Esophagus squamous epithelium (tissue), 5 donors: ENCODE results near the gene SLBP. TPM values are rescaled to one million over a fixed set of nuclear protein-coding genes. Genes with fewer than 3 reads are reported as not detected.

Experiments used
- DNase-seq: peaks from one replicate; lab custom pipeline; 2025; lab: John Stamatoyannopoulos, UW
- H3K27ac ChIP-seq, 4 donors: fragments of 200-600 bp; sonication (generic); one replicate each; pipeline ENCODE4 v1.5.1; 2016 to 2019; ENCODE audit warnings: mild to moderate bottlenecking in 1 of 4
- H3K27me3 ChIP-seq, 4 donors: fragments of 200-600 bp; sonication (generic); 1 replicate in 3 of 4; 2 replicates in 1 of 4; pipeline versions ENCODE4 v1.5.1 to v1.6.0; 2017 to 2021; ENCODE audit warnings: antibody characterized with exemption in 1 of 4
- H3K36me3 ChIP-seq, 3 donors: fragments of 200-600 bp; sonication (generic); one replicate each; pipeline ENCODE4 v1.5.1; 2016 to 2019
- H3K4me1 ChIP-seq, 3 donors: fragments of 200-600 bp; sonication (generic); one replicate each; pipeline ENCODE4 v1.5.1; 2017 to 2019
- H3K4me3 ChIP-seq, 4 donors: fragments of 200-600 bp; sonication (generic); 1 replicate in 3 of 4; 2 replicates in 1 of 4; pipeline ENCODE4 v1.5.1; 2016 to 2019; ENCODE audit warnings: mild to moderate bottlenecking in 2 of 4, moderate library complexity in 1 of 4
- H3K9me3 ChIP-seq, 3 donors: fragments of 200-600 bp; sonication (generic); one replicate each; pipeline ENCODE4 v1.5.1; 2016 to 2019
- CTCF ChIP-seq, 6 experiments: fragments of 450-650 bp in 4 of 6; fragments of 200-600 bp in 2 of 6; sonication (generic) in 2 of 6; IDR thresholded peaks; one replicate each; pipeline ENCODE4 v1.5.1; 2016 to 2019; ENCODE audit warnings: antibody characterized with exemption in 6 of 6, mild to moderate bottlenecking in 4 of 6, moderate library complexity in 4 of 6
- POLR2A ChIP-seq, 4 donors: fragments of 450-650 bp; IDR thresholded peaks; one replicate each; pipeline ENCODE4 v1.6.1; 2017; ENCODE audit warnings: antibody characterized with exemption in 4 of 4, mild to moderate bottlenecking in 4 of 4, moderate library complexity in 3 of 4
- WGBS, 2 donors: methylation state at CpG; one replicate each; pipeline ENCODE4 v1.1.5; 2018; 5-methylcytosine and 5-hydroxymethylcytosine counted together
- intact Hi-C: fragments of 100-400 bp; cut with DNase I; formaldehyde crosslinking; loops from one replicate; pipeline ENCODE4 v1.15.0; 2022
- total RNA-seq, 4 donors: library from RNA; depleted of rRNA; stranded (reverse); fragments of >200 nt; gene quantifications; one replicate each; pipeline ENCODE4 v1.1.0, GENCODE V29; 2016
- donor health status: DM: yes; HTN: yes; CAD: no.

Gene SLBP
- total RNA-seq, 4 donors from 2014 or later: 32.4 to 60.1 (median 48.6) TPM

DNA sequence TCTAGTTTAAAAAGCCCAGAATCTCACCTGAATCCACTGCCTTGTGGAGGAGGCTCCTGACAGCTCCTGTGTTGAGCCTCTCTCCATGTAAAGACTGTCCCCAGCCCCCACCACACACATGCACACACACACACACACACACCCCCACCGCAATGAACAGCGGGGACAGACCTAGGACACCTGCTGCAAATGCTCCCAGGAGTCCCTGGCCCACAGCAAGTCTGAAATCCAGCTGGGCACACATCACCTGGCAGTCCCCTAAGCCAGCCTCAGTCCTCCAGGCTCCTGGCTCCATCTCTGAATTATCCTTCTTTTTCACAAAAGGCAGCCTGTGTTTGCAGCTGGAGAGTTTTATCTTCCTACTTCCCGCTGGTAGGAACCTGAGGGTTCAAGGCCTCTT lies 21.4 kb downstream of the SLBP start:
- Histone ChIP-seq H3K27ac (no peak overlapping the region), H3K4me3 (no peak overlapping the region), H3K9me3 (no peaks in the 10 kb centered on the region), H3K36me3 (peaks cover 12 to 62% (median 14%) of the 10 kb centered on the region in 3 donors), H3K4me1 (peaks cover 0 to 8% (median 5%) of the 10 kb centered on the region in 3 donors), H3K27me3 (no peaks in the 10 kb centered on the region)
- 100% methylated on average over 2 to 3 of the region's 3 CpGs for WGBS, 2 donors
- DNase-seq: no peak
- TF ChIP-seq CTCF (IDR thresholded peaks at IDR 0.05) (no peak), POLR2A (IDR thresholded peaks at IDR 0.05) (no peak)
- intact Hi-C loops: loop anchor here (5.0 kb wide), 1 partner anchor 37 kb away; no protein-coding TSS in a partner anchor

GRCh38 chr4:1686440-1687036 lies 25.6 kb downstream of the SLBP start:
- Histone ChIP-seq H3K9me3 (no peaks in the 10 kb centered on the region), H3K36me3 (peaks cover 0 to 22% (median 6%) of the 10 kb centered on the region in 3 donors), H3K27ac (no peak overlapping the region), H3K4me1 (peaks cover 11 to 25% (median 14%) of the 10 kb centered on the region in 3 donors), H3K27me3 (no peaks in the 10 kb centered on the region), H3K4me3 (no peak overlapping the region)
- DNase-seq: no peak
- 29 to 35% methylated on average over 3 of the region's 7 CpGs for WGBS, 2 donors
- intact Hi-C loops: no loop called here
- TF ChIP-seq POLR2A (IDR thresholded peaks at IDR 0.05): no peak
- no peak for TF ChIP-seq CTCF (IDR thresholded peaks at IDR 0.05)

- peaks cover 0 to 11% (median 0%) of the 10 kb centered on the region in 3 donors for H3K36me3 ChIP-seq
- WGBS, 2 donors: 37 to 62% methylated on average over 5 to 8 of the region's 23 CpGs
- no peak for DNase-seq
- H3K4me3 ChIP-seq: peak overlapping the region; percentile 55 to 78 (median 66)
- H3K27me3 ChIP-seq: no peaks in the 10 kb centered on the region
- peaks cover 11 to 25% (median 14%) of the 10 kb centered on the region in 3 donors for H3K4me1 ChIP-seq
- intact Hi-C loops: no loop called here
- TF ChIP-seq CTCF (IDR thresholded peaks at IDR 0.05): no peak
- no peak for TF ChIP-seq POLR2A (IDR thresholded peaks at IDR 0.05)
- no peaks in the 10 kb centered on the region for H3K9me3 ChIP-seq
- peak overlapping the region; percentile 63 to 92 (median 80) for H3K27ac ChIP-seq
Measured at GRCh38 chr4:1685235-1686150, 26.6 kb downstream of the SLBP start.

DNA sequence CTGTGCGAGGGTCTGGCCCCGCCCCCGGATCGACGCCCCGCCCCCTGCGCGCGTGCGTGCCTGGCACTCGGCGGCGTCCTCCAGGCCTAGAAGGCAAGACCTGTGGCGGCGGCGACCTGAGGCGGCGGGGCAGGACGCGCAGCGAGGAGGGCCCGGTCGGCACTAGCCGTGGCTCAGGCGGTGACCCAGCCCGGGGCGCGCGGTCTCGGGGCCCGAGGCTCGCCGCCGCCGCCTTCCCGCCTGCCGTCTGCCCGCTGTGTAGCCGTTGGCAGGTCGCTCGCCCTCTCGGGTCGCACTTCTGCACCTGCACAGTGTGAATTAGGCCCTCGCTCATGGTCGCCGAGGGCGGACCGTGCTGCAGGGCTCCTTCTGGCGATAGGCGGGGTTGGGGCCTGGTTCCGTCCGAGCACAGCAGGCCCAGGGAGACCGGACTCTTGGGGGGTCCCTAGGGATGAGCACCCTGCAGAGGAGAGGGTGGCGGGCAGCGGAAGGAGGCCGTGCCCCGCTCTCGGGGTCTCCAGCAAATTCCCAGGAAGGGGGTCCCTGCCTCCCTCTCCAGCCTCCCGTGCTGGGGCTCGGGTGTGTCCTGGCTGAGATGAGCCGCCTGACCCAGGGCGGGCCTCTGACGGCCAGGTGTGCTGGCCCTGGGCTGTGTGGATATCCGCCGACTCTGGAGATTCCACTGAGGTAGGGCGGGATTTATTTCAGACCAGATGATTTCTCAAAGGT lies 27.4 kb downstream of the SLBP start:
- no peaks in the 10 kb centered on the region for H3K9me3 ChIP-seq
- WGBS, 2 donors: 65 to 80% methylated on average over 1 to 4 of the region's 66 CpGs
- peak; percentile 38 for DNase-seq
- peaks cover 0 to 3% (median 0%) of the 10 kb centered on the region in 3 donors for H3K36me3 ChIP-seq
- intact Hi-C loops: no loop called here
- H3K4me3 ChIP-seq: peak overlapping the region; percentile 55 to 78 (median 66)
- no peaks in the 10 kb centered on the region for H3K27me3 ChIP-seq
- peaks cover 11 to 25% (median 14%) of the 10 kb centered on the region in 3 donors for H3K4me1 ChIP-seq
- H3K27ac ChIP-seq: peak overlapping the region; percentile 63 to 92 (median 80)
- TF ChIP-seq POLR2A (IDR thresholded peaks at IDR 0.05): no peak
- TF ChIP-seq CTCF (IDR thresholded peaks at IDR 0.05): no peak
